Activated gamma-delta T cell (primary cell): ENCODE measurements around the gene PTPRE.

Experiments used
- DNase-seq: peaks from one replicate; lab custom pipeline; 2025; lab: John Stamatoyannopoulos, UW

PTPRE gene

DNA sequence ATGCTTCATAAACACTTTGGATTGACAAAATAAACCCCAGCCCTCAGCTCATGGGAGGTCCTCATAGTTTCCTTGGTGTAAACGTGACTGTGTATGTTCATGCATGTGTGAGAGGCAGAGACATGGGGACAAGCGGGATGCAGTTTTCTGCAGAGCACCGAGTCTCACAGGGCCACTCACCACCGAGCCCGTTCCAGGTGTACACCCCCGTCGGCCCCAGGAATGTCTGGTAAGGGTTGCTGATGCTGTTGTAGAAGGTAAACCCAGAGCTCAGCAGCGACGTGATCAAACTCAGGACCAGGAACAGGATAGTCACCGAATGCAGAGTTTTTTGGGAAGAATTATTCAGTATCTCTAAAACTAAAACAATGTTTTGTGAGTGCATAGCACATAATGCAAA, 23.4 kb upstream of the PTPRE start:
- DNase-seq: no peak

DNA sequence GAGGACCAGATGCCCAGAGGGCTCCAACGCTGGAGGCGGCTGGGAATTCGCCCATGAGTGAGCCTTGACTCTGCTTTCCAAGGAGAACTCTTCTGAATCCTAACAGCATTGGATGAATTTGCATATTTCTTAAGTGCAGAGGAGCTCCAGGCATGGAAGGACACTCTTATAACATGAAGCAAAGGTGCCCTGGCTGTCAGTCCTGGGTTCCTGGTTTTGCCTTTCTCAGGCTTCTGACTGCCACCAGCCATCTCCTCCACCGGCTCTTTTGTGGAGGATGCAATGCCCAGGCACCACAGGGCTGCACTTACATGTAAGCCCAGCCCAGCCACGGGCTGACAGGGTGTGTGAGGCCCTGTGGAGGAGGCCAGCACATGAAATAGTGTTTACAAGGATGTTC, 22.4 kb upstream of the PTPRE start:
- no peak for DNase-seq

DNA sequence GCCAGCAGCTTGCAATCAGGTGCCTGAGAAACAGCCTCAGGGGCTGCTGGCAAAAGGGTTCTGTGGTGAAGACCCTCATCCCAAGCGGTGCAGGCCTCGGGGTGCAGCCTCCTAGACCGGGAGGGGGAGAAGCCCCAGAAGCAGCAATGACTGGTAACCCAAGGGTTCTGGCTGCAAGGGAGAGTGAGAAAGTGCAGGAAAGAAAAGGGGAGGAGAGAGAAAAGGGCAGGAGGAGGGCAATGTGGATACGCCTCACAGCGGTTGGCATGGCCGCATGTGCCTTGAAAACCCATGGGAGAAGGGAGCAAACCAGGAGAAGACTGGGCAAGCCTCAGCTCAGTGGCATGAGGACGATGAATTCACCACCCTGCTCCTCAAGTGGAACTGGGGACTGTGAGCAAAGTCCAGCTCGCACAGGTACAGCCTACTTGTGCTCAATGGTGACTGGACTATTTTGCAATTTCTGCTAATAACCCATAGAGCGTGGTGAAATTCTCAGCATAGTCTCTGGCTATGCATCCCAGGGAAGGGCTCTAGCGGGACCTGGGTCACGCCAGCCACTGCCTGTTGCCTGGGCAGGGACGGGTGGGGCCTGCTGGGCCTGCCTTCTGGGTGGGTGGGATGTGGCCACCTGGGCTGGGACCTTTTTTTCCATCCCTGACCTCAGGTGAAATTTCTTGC, 20.4 kb upstream of the PTPRE start:
- no peak for DNase-seq

DNA sequence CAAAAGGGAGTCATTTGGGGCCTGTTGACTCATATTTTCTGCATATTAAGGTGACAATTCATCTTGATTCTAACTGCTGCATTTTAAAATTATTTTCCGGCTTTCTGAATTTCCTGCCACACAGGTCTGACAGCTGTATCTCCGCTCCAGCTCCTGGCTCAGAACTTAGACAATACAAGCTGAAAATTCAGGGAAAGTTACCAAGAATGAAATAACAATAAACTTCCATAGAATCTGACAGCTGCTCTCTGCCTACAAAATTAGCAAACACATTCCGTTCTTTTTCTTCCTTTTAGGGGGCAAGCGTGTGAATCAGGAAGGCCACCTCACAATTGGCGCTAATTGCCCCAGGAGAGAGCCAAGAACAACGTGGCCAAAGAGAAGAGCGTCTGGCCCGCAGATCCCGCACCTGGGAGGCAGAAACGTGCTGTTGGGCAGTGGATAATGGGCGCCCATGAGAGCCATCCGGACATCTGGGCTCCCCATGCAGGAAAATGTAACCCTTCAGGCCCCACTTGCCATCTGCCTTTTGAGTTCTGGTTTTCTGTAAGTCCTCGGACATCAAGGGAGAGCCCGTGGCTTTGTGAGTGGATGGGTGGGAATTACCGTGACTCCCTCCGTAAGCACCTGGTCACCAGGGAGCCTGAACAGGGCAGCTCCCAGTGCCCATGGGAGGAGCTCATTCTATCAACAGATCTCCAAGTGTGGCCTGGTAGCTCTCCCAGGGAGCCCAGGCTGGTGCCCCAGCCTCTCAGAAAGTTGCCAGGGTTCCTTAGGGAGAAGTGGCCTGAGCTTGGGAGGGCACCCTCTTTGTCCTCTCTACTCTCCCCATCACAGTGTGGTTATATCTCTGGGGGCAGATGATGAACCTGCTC, 19.1 kb upstream of the PTPRE start:
- DNase-seq: no peak

DNA sequence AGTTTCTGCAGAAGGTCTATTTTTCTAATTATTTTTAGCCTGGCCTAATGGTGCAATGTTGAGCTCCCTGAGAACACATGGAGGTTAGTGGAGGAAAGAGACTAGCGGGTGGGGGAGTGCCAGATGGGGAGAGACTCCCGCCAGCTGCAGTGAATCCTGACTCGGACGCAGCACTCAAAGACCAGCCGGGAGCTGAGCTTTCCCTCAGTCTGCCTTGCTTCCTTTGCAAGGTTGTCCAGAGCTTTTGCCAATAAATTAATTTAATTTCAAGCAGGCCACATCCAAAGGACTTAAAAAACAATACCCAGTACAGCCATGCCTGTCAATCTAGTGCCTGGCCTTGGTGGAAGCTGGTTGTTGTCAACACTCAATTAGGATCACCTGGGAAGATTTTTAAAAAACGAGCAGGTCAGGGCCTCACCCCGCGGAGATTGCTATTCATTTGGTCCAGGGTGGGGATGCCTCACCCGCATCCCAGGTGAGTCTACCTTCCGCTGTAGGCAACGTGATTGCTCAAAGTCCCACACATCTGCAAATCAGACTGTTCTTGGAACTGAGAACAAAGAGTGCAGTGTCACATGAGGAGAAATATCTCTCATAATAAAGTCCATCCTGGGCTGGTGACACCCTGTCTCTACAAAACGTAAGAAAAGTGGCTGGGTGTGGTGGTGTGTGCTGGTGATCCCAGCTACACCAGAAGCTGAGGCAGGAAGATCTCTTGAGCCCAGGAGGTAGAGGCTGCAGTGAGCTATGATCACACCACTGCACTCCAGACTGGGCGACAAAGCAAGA, 18.2 kb upstream of the PTPRE start:
- DNase-seq: no peak

DNA sequence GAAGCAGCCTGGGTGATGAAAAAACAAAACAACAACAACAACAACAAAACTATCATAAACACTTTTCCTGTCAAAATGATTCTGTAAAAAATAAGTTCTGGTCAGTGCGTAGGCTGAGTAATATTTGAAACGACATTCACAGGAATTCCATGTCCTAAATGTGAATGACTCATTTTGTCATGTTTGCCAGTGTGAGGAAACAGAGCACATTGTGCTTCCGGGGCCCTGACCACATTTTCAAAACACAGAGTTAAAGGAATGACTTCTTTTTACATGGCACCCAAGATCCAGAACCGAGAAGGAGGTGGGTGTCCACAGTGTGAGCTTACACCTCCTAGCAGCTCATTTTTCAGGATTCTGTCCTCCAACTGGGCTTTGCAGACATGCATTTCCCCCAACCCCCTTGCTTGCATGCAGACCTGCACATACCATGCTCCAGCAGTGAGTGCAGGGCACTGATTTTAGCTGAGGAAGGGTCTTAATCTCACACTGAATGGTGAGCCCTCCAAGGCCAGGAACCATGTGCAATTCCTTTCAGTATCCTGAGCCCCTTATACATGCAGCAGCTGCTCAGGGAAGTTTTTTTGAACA, 17.2 kb upstream of the PTPRE start:
- DNase-seq: no peak

DNA sequence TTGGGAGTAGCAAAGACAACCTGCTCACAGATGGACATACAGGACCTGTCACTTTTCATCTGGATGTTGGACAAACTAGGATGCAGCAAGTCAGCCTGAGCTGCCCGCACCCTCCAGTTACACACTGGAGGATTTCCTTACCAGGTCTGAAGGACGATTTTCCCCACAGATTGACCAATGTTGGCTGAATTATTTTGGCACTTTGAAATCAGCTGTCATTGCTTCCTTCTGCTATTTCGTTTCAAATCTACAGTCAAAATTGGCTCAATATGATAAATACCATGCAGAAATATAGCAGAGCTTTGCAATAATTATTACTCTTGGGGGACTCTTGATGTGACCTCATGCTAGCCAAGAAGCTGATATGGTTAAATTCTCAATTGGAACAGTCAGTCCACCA, 16.7 kb upstream of the PTPRE start:
- no peak for DNase-seq

DNA sequence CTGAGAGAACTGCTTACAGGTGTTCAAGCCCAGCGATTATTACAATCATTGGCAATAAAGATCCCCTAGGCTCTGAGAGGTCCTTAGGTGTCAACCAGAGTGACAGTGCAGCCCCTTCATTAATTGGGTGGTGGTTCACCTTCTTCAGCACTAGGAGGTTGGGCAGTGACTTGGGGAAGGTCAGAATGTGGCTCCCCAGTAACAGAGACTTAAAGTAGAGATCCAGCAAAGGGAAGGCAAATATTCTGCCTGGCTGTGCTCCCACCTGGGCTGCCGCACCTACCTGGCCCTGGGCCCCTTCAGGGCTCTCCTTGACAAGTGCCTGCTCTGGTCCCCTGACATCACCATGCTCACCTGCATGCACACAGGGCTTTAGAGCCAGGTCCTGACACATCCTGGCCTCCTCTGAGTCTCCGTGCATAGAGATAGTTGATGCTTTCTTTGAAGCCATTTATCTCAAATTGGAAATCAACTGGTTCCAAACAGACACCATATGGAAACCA, 16.0 kb upstream of the PTPRE start:
- DNase-seq: no peak

DNA sequence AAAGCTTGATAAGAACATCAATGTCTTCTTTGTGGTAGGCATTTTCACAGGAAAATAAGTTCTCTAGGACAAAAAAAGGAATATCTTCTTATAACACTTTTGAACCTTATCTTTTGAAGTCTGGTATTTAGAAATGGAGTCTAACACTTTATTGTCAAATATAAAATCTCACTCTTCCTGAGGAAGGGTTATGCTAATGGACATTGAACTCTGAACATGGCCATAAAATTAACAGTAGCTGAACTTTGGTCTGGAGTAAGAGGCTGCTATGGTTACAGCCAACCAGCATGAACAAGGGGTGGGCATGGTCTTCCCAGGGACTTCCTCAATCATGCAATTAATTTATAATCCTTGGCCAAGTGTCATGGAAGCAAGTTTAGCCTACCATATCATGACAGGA, 14.2 kb upstream of the PTPRE start, which contains the start of gene CLRN3:
CLRN3 (minus strand) TSS at position 199 of the 400 bp plus-strand sequence; CDS start at position 42, 157 bp downstream.
- DNase-seq: no peak

DNA sequence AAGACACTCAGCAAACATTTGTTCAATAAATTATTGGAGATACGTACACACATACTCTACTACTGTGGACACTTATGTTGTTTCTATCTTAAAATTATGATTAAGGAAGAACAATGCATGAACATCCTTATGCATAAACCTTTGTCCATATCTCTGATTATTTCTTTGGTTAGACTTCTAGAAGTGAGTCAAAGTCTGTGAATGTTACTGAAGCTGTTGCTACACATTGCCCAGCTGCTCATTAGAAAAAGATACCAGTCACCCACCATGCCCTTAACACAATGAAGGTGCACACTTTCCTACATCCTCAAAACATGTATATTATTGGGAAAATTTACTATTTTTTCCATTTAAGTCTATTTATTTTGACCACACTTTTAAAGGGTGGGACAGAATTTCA, 12.8 kb upstream of the PTPRE start:
- DNase-seq: no peak

DNA sequence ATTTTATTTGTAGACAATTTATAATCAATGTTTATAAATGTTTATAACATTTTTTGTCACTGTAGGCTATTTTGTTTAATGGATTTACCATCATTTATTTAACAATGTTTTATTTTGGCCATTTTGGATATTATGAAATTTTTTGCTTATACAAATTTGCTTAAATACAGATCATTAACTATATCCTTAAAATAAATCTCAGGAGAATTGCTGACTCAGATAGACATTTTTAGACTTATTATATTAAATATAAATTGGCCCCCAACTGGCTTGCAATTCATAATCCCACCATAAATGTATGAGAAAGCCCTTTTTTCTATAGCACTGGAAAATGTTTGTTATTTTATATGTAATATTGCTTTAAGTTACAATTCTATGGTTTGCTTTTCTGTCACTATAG, 10.3 kb upstream of the PTPRE start:
- no peak for DNase-seq

DNA sequence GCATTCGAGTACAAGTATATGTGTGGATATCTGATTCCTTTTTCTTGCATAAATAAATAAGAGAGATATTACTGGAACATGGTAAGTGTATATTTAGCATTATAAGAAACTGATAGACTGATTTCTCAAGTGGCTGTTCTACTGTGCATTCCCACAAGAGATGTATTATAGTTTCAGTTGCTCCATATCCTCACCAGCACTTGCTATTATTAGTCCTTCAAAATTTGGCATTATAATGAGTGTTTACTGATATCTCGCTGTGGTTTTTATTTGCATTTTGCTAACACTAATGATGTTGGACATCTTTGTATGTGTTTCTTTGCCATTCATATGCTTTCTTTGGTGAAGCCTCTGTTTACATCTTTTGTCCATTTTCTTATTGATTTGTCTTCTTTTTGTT, 9.7 kb upstream of the PTPRE start:
- no peak for DNase-seq

DNA sequence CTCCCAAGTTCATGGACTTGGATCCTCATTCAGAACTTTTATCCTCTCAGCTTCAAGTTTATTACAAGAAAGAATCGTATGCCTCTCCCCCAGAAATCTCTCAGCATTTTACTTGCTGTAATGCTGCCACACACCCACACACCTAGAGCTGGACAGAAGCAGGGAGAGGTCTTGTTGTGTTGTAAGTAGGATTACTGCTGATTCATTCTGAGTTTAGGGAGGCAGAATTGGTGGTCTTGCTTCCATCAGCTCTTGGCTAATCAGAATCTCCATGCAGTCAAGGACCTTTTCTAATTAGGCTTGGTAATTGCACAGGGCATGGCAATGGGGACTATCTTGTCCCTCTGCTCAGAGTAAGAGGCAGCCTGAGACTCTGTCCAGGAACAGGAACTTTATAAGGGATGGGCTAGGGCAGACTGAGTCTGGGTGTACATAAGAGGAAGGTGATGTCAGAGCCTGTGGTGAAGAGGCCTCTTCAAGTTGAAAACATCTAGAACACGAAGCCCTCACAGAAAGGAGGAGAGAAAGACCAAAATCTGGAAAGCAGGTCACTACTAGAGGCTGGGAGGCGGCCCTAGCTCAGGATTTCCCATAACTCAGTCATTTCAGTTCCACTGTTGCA, 7.0 kb upstream of the PTPRE start:
- DNase-seq: no peak

DNA sequence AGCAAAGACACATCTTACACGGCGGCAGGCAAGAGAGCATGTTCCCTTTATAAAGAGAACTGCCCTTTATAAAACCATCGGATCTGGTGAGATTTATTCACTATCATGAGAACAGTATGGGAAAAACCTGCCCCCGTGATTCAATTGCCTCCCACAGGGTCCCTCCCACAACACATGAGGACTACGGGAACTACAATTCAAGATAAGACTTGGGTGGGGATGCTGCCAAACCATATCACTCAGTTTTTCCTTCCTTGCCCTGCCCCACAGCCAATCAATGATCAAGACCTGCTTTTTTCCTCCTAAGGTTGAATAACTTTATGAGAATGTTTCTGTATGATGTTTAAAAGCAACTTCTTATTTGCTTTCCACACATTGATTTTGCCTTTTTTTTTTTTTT, 3.1 kb upstream of the PTPRE start:
- no peak for DNase-seq

DNA sequence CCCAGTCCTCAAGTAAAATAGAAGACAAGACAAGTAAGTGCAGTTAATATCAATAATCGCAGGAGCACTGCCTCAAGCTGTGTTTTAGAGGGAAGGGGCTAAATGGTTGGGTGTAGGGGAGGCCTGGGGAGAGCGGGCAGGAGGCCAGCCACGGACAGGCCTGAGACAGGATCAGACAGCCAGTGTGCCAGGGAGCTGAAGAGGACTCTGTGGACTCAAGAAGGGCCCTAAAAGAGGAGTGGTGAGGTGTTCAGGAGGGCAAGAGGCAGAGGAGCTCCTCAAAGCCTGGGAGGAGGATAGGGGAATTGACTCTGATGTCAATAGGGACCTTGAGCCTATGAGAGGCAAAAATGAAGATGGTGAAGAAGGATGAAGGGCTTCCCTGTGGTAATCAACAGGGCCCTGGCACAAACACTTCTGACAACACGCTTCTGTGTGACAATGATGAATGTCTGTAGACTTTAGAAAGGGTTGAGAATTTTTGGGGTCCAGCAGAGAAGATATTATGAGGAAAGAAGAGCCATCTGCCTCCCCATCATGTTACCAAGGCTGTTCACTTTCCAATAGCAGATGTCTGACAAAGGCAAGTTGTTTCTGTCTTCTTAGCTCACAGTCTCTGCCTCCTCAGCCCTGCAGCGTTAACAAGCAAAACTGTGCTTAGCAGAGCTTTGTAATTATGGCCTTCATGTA, 2.4 kb upstream of the PTPRE start:
- no peak for DNase-seq

DNA sequence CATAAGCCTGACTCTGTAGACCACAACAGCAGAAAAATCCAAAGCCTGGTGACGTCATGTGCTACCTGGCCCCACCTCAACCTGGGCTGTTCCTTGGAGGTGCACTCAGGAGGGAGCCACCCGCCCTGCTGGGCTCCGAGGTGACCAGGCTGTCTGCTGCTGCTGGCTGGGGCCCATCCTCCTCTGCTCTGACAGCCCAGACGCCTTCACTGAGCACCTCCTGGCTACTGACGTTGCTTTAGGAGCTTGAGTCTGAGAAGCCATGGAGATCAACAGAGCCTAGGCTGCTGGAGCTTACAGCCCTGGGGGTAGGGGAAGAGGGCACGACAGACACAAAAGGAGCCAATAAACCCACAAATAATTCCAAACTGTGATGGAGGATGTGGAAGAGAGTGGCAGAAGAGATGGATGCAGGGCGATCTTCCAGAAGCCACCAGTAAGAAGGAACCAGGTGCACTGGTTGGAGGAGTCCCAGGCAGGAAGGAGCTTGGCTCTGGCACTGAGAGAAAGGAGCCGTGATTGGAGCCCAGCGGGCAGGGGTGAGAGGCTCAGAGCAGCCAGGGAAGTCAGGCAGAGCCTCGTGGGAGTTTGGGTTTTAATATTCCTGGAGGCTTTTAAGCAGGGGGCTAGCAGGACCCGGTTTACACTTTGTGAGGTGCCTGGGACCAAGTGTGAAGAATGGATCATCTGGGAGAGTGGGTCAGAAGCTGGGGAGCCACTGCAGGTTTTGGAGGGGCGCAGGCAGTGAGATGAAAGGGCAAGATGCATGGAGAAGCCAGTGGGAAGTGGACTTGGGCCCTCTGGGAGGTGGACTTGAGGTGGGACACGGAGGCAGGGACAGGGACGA, 1.7 kb upstream of the PTPRE start:
- DNase-seq: no peak

DNA sequence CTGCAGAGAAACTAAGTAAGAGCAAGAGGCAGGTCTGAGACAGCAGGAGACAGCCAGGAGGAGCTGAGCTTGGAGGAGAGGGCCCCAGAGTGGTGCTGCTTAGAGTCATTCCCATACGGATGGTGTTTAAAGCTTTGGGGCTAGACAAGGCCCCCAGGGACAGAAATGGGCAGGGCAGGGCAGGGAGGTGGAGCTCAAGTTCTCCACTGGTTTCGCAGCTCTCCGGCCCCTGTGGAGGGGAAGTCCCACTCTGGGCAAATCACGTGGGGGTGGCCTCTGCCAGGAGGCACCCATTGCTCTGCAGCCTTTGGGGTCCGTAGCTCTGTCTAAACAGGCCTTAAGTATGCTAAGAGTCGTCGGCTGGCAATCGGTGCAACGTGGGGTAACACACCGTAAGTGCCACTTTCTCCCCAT, 1.0 kb upstream of the PTPRE start:
- DNase-seq: no peak

DNA sequence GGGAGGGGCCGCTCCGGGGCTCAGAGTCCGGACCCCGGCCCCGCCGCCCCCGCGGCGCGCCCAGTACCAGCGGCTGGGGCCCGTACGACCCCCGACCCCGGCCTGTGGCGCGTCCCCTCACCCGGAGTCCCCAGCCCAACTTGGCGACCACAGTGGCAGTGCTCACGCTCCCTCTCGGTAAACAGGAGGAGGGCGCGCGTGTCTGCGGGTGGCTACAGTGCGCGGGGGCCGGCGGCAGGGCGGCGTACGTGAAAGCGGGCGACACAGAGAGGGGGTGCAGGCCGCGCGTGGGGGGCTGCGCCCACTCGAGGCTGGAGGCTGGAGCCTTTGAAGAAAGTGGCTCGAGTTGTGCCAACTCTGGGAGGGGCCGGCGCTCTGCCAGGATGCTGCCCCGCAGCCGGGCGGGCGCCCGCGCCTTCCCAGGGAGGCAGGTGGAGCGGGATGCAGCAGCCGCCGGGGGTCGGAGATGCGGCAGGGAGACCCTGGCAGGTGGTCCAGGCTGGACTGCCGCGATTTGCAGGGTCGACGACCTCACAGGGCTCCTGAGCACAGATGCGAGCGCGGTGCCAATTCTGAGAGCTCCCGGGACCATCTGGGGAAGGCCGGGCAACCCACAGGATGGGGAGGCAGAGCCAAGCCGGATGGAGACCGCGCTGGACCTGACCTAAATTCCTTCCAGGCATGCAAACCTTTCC, 655 bp downstream of the PTPRE start:
- no peak for DNase-seq
